Mucosa of descending colon (tissue), 3 donors: ENCODE results near the gene CTSE. TPM values are rescaled to one million over a fixed set of nuclear protein-coding genes. Genes with fewer than 3 reads are reported as not detected.

ENCODE experiments used
- ATAC-seq: fragments of 200-7000 bp; cut with Tn5 transposase; one replicate; pipeline ENCODE4 v1.9.1; 2020; ENCODE audit warnings: mild to moderate bottlenecking, moderate library complexity
- DNase-seq, 3 donors: peaks; one replicate each; pipeline ENCODE4 v3.0.0-alpha.2; 2020
- H3K36me3 ChIP-seq: fragments of 200-600 bp; one replicate; pipeline ENCODE4 v1.8.0; 2021; ENCODE audit warnings: low read depth, mild to moderate bottlenecking
- H3K4me1 ChIP-seq: fragments of 200-600 bp; one replicate; pipeline ENCODE4 v1.8.0; 2021; ENCODE audit warnings: low read depth, mild to moderate bottlenecking
- H3K4me3 ChIP-seq: fragments of 200-600 bp; one replicate; pipeline ENCODE4 v1.8.0; 2021; ENCODE audit warnings: mild to moderate bottlenecking
- H3K9me3 ChIP-seq: fragments of 200-600 bp; one replicate; pipeline ENCODE4 v1.8.0; 2021; ENCODE audit warnings: mild to moderate bottlenecking
- CTCF ChIP-seq: fragments of 200-600 bp; IDR thresholded peaks from one replicate; pipeline ENCODE4 v1.8.0; 2022; ENCODE audit warnings: antibody characterized with exemption, mild to moderate bottlenecking
- intact Hi-C, 2 donors: fragments of 100-400 bp; cut with DNase I in 1 of 2; cut with micrococcal nuclease in 1 of 2; formaldehyde crosslinking; loops; one replicate each; pipeline versions ENCODE4 v1.11.0 to v1.11.1; 2022; cut with DNase I, micrococcal nuclease
- total RNA-seq, 3 donors: library from RNA; stranded (reverse); fragmentation: NEBNext Ultra II Directional in 2 of 3; extraction: Animal tissue kit (Norgen Biotek cat#: 25700) in 2 of 3; gene quantifications; one replicate each; pipeline versions ENCODE4 v1.2.1 to v1.2.4, GENCODE V29; 2021 to 2023
- donor health status: DM: no; HTN: no; CAD: no; lungs with moderate emphysema.
- donor health status: DM: no; HTN: no; CAD: no.
- donor health status: DM: no; HTN: yes; CAD: no.

CTSE gene
- total RNA-seq, 3 donors from 2014 or later, result 6.5 to 26.1 (median 17.7) TPM

DNA sequence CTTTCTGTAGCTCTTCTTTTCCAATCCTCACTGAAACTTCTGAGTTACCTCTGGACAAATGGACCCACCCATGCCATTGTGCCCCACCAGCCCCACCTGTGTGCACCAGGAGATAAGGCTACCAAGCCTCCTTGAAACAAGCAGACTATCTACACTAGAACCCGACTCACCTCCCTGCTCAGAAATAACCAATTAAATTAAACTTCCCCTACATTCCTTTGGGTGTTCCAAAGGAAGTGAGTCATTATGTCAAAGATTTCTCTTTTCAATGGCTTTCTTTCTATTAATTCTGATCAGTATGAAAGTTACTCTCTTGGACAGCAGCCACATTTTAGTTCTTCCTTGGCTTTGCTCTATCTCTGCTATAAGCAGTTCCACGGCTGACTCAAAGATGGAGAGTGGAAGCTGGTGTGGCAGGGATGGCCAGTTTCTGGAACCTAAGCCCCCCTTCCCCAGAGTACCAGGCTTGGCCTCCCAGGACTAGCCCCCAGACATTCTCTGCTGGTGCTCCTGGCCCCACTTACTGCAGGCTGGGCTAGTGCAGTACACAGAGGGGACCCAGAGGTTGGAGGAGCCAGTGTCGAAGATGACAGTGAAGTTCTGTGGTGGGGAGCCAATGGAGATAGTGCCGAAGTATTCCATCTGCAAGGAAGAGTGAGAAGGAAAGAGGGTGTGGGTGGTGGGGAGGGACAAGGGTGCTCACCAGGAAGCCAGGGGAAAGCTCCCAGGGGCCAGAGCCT is 1.9 kb downstream of the CTSE start:
- intact Hi-C loops, result no loop called here
- Histone ChIP-seq H3K4me3 (no peak overlapping the region), H3K36me3 (no peaks in the 10 kb centered on the region), H3K9me3 (no peaks in the 10 kb centered on the region), H3K4me1 (no peaks in the 10 kb centered on the region)
- DNase-seq, result no peak
- TF ChIP-seq CTCF, result no peak
- no peak for ATAC-seq

DNA sequence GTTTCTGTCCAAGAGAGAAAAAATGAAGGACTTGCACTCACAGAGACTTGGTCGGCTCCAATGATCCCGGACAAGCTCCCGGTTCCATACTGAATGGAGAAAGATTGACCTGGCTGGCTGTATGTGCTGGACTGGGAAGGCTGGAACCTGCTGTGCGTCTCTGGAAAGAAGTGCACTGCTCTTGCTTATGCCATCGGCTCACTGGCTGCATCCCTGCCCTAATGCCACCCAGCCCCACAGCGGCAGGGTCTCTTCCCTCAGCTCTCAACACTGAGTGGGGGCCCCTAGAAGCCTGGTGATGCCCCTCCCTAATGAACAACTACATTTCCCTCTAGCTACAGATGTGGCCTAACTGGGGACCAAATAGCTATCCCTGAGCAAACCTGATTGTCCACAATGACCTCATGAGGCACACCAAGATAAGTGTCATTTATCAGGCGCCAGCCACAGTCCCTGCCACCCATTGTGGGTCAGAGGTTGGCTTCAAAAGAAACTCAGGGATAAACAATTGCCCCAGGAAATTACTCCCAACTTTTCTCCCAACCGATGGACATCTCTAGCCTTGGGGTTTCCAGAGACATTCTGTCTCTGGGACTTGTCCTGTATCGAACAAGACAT is 2.6 kb downstream of the CTSE start:
- no peak for TF ChIP-seq CTCF
- DNase-seq, result no peak
- H3K4me3 ChIP-seq, result no peak overlapping the region
- H3K9me3 ChIP-seq, result no peaks in the 10 kb centered on the region
- no peaks in the 10 kb centered on the region for H3K4me1 ChIP-seq
- ATAC-seq, result no peak
- no peaks in the 10 kb centered on the region for H3K36me3 ChIP-seq
- intact Hi-C loops, result no loop called here

DNA sequence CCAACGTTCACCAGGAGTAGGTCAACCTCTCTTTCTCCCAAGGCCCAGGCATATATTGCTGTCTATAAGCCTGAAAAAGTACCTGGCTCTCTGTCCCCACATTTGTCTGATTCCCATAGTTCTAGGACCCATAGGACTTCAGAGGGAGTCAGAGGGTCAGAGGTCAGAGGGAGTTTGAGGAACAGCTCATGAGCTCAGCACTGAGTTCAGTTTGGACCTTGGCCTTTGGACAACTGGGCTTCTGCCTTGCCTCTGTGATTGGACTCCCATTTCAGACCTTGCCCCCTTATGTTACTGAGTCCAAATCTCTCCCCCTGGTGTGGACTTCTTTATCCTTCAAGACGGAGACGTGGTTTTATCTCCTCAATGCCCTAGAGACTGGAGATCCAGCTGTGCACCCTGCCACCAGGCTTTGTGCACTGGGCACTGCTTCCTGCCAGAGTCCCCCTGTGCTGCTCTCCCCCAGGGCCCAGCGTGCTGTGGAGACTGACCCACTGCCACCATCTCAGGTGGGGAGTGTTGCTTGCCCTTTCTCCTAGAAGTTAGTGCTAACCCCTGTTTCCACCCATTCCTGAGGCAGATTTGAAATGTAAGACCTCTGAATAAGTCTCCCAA is 3.2 kb downstream of the CTSE start:
- no peak for TF ChIP-seq CTCF
- H3K4me1 ChIP-seq, result no peaks in the 10 kb centered on the region
- no peak for DNase-seq
- intact Hi-C loops, result no loop called here
- H3K9me3 ChIP-seq, result no peaks in the 10 kb centered on the region
- no peak overlapping the region for H3K4me3 ChIP-seq
- ATAC-seq, result peak; percentile 28
- H3K36me3 ChIP-seq, result no peaks in the 10 kb centered on the region

- TF ChIP-seq CTCF, result no peak
- Histone ChIP-seq H3K36me3 (no peaks in the 10 kb centered on the region), H3K4me1 (peaks cover 3% of the 10 kb centered on the region), H3K9me3 (no peaks in the 10 kb centered on the region), H3K4me3 (no peak overlapping the region)
- ATAC-seq (no peak), DNase-seq (no peak)
- intact Hi-C loops, result no loop called here
Measured at GRCh38 chr1:206015071-206015470, 8.6 kb downstream of the CTSE start.

DNA sequence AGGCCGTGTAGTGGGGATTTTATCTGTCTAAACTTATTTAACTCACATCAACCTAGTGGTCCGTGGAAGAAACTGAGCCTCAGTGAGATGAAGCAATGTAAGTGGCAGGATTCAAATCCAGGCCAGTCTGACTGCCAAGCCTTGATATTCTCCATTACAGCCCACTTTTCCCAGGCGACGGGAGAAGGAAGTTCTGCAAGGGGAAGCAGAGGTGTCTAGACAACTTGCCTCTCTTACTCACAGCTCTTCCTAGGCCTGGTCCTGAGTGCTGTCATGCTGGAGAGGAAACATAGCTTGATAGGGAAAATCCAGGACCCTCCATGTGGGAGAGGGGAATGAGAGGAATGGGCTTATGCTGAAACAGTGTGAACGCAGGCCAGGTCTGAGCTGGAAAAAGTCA is 9.1 kb downstream of the CTSE start:
- Histone ChIP-seq H3K36me3 (no peaks in the 10 kb centered on the region), H3K4me3 (no peak overlapping the region), H3K9me3 (no peaks in the 10 kb centered on the region), H3K4me1 (peaks cover 3% of the 10 kb centered on the region)
- no peak for TF ChIP-seq CTCF
- ATAC-seq (no peak), DNase-seq (no peak)
- intact Hi-C loops, result no loop called here
